Stimulated activated CD4-positive, alpha-beta T cell treated with anti-CD3 and anti-CD28 coated beads, Interleukin-4, amount 100 ng/mL, for 24 hours (primary cell): ENCODE results near the gene TNFSF11.

Source experiments
- DNase-seq: peaks from one replicate; pipeline ENCODE4 v3.0.0-alpha.2; 2020

TNFSF11 gene

GRCh38 chr13:42612021-42612765, 38.2 kb downstream of the TNFSF11 start:
- DNase-seq: no peak

- no peak for DNase-seq
Measured at GRCh38 chr13:42614436-42615035, 40.6 kb downstream of the TNFSF11 start.

GRCh38 chr13:42615691-42616090, 41.7 kb downstream of the TNFSF11 start:
- no peak for DNase-seq

DNA sequence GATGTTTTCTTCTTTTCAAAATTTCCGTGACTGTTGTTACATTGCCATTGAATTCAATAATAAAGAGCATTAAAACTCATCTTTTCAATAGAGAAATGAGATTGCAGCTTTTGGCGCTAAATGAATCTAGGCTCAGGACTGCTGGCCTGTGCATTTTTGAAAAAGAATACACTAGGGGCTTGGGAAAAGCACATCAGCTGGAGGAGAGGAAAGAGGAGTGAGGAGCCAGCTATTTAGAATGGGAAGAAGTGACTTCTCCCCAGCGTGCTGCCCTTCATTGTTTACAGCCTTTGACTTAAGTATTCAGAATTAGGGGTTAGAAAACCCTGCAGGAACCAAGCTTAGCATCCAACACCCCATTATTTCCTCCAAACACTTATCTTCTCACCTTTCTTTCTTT, 43.3 kb downstream of the TNFSF11 start:
- DNase-seq: no peak

DNA sequence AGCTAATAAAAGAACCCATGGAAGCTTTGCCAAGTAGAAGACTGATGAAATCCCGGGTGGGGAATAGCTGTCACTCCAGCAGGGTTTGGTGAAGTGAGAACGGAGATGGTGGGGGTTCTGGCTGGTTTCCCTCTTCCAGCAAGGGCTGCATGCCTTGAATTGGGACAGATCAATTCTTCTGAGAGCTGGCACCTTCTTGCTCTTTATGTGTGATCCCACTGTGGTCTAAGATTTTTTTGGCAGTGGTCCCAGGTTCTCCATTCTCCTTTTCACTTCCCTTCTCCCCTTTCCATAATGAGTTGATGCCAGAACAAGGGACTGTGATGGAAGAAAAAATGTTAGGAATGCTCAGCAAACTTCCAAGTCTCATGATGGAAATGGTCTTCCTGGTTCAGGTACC, 50.0 kb downstream of the TNFSF11 start:
- no peak for DNase-seq

- no peak for DNase-seq
Measured at GRCh38 chr13:42625611-42626010, 51.7 kb downstream of the TNFSF11 start.

- DNase-seq: no peak
Measured at GRCh38 chr13:42626176-42626860, 52.4 kb downstream of the TNFSF11 start.

GRCh38 chr13:42628666-42629065, 54.7 kb downstream of the TNFSF11 start:
- DNase-seq: no peak

DNA sequence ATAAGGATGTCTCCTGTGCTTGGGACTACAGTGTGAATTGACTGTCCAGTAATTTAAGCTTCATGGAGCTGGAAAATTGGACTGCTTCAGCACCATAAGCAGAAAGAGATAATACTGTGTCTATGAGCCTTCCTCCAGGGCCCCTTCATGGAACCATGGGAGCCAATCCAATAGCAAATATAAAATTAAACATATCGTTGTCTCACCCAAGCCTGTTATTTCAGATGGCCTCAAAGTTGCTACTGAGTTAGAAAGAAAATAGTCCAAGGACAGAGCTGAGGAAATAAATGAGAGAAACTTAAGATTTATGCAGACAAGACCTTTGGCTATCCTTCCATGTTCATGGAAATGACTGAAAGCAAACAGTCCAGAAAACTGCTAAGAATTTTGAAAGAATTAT, 57.2 kb downstream of the TNFSF11 start:
- DNase-seq: no peak

- no peak for DNase-seq
Measured at GRCh38 chr13:42633495-42633894, 59.5 kb downstream of the TNFSF11 start.

- no peak for DNase-seq
Measured at GRCh38 chr13:42638101-42638500, 64.1 kb downstream of the TNFSF11 start.

- DNase-seq: no peak
Measured at GRCh38 chr13:42638886-42639285, 64.9 kb downstream of the TNFSF11 start.

DNA sequence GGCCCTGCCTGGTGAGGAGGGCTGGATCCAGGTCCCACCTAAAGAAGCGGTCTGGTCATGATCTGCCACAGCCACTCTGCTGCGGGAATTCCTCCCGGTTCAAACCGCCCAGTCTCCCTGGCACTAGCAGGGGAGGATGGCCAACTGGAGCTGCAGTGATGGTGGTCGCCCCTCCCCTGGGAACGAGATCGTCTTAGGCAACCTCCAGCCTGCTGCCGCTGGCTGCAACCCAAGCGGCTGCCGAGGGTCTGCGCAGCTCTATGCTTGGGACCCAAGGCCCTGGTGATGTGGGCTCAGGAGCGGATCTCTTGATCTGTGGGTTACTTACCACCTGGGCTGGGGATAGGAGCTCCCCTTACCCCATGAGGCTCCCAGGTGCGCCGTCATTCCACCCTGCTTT, 69.1 kb downstream of the TNFSF11 start:
- DNase-seq: no peak

- no peak for DNase-seq
Measured at GRCh38 chr13:42644841-42645240, 70.9 kb downstream of the TNFSF11 start.

- no peak for DNase-seq
Measured at GRCh38 chr13:42645717-42646116, 71.8 kb downstream of the TNFSF11 start.

DNA sequence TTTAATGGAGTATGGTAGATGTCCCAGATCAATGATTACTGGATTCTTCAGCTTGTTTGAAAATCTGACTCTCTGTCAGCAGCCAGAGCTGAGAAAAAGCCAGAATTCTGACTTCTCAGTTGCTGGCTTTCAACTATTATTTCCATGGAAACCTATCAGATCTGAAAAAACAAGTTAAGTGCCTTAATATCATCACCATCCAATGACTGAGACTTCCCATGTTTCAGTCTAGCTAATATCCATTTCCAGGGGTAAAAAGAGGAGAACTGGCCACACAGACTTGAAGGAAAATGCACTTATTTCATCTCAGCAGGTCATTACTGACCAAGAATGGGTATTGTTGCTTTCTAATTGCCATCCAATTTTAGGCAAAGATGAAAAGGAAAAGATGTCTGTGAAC, 75.2 kb downstream of the TNFSF11 start:
- no peak for DNase-seq

DNA sequence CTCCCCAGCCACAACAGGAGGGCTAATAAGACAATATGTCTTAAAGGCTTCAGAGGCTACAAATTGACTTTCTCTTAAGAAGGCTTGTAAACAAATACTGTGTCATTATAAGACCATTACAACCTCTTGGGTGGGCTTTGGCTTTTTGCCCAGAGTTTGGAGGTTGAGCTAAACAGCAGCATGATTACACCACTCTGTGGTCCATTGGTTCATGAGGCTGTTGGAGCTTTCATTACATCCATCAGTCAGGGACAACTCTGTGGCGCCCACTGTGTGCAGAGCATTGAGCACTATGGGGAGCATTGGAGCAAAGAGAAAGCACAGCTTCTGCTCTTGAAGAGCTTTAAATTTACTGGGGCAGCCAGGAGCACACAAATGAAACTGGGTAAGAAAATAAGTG, 75.9 kb downstream of the TNFSF11 start:
- DNase-seq: no peak

GRCh38 chr13:42650506-42650905, 76.6 kb downstream of the TNFSF11 start:
- DNase-seq: no peak

- DNase-seq: no peak
Measured at GRCh38 chr13:42651936-42652641, 78.1 kb downstream of the TNFSF11 start.

DNA sequence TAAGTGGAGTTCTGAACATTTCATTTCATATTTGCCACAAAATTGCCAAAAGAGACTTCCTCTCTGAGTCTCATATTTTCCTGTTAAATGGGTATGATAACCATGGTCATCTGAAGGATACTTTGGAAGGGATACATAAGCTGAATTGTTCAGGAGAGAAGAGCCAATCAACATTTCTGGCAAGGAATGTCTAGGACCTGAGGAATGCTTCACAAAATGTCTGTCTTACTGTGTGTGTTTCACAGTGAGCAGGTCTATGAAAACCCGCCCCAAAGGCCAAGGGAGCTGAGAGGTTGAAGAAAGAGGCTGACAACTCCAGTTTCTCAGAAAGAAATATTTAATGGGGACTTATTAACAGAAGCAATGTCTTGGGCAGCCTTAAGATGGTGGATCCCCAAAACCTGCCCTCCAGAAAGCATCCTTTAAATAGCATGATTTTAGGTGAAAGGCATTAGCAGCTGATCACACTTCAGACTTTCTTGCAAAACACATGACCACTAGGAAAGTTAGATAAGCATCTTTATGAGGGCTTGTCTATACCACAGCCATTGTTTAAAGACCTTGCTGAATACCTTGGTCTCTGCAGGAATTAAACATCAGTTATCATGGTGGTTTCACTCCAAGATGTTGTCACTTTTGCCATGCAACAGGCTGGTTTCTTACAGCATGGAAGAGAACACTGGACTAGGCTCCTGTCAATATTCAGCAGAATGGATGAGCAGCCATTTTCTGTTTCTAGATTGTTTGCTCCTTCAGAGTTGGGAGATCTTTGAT, 78.9 kb downstream of the TNFSF11 start:
- DNase-seq: no peak

DNA sequence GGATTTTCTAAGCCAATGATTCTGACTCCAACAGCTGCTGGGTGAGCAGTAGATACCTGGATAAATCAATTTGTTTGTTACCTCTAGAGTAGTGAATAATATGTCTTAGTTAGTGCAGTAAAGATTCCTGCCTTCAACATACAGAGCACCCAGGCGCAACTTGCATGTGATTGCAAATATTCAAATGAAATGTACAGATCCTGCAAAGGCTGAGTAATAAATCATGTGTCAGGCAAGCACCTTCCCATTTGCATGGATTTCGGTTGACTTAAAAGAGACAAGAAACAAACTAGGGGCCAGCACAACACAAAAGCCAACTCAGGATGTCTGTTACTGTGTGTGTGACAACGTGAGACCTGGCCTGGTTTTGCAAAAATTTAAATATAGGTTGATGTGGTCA, 79.7 kb downstream of the TNFSF11 start:
- no peak for DNase-seq

- no peak for DNase-seq
Measured at GRCh38 chr13:42654212-42654611, 80.3 kb downstream of the TNFSF11 start.

GRCh38 chr13:42654722-42655121, 80.8 kb downstream of the TNFSF11 start:
- DNase-seq: no peak
